ENCODE data around the gene CHRD. TPM values are rescaled to one million over a fixed set of nuclear protein-coding genes. Genes with fewer than 3 reads are reported as not detected.

Gene CHRD
- total and polyA plus RNA-seq, 9 of the 15 experiments (the other 6 are each of a cell fraction or from before 2014, with no cell fraction given), result 0.11 to 1.3 (median 0.59) TPM; not detected in 3

GRCh38 chr3:184347321-184348056 lies 32.4 kb upstream of the CHRD start (continued):
- no peak for TF ChIP-seq ILF3 (IDR thresholded peaks at IDR 0.05; ENCODE audit: borderline replicate concordance)
- TF ChIP-seq DDX20 (tag; IDR thresholded peaks at IDR 0.05; ENCODE audit: low read depth), result no peak
- peak; percentile 79 for TF ChIP-seq BACH1 (tag; IDR thresholded peaks at IDR 0.05)
- no peak for TF ChIP-seq CREB1 (IDR thresholded peaks at IDR 0.05)
- TF ChIP-seq CREB1 (CRISPR knock-in tag; IDR thresholded peaks at IDR 0.05), result no peak
- TF ChIP-seq, protein P1, sequence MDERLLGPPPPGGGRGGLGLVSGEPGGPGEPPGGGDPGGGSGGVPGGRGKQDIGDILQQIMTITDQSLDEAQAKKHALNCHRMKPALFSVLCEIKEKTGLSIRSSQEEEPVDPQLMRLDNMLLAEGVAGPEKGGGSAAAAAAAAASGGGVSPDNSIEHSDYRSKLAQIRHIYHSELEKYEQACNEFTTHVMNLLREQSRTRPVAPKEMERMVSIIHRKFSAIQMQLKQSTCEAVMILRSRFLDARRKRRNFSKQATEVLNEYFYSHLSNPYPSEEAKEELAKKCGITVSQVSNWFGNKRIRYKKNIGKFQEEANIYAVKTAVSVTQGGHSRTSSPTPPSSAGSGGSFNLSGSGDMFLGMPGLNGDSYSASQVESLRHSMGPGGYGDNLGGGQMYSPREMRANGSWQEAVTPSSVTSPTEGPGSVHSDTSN (CRISPR knock-in tag; IDR thresholded peaks at IDR 0.05; ENCODE audit: low read depth), result no peak
- TF ChIP-seq, protein P1 (tag; conservative IDR thresholded peaks at IDR 0.05; ENCODE audit: low read depth), result 0 out of 2 replicates have a peak, but pooled peaks have one; percentile 8
- TF ChIP-seq ZNF395 (CRISPR knock-in tag; IDR thresholded peaks at IDR 0.05), result peak; percentile 64; the same call in 1 of the 2 replicates
- peak; percentile 61; the same call in 1 of the 2 replicates for TF ChIP-seq TEAD4 (IDR thresholded peaks at IDR 0.05; ENCODE audit: low read length)
- TF ChIP-seq TEAD4 (CRISPR knock-in tag; IDR thresholded peaks at IDR 0.05; ENCODE audit: borderline replicate concordance), result no peak
- TF ChIP-seq BDP1 (IDR thresholded peaks at IDR 0.05; ENCODE audit: insufficient read depth, insufficient read length), result no peak
- TF ChIP-seq FOXJ3 (CRISPR knock-in tag; IDR thresholded peaks at IDR 0.05), result no peak
- no peak for TF ChIP-seq ZNF318 (IDR thresholded peaks at IDR 0.05; ENCODE audit: borderline replicate concordance in 1 of 2, low read depth in 1 of 2)

Measured in K562 (cell line).